Endothelial cell of umbilical vein (primary cell): ENCODE results near the gene SEZ6L. TPM values are rescaled to one million over a fixed set of nuclear protein-coding genes. Genes with fewer than 3 reads are reported as not detected.

ENCODE experiments used
- BruUV-seq: library from RNA; stranded (reverse); fragments of 400-500 nt; replicated peaks from 2 replicates; lab custom pipeline; 2021; lab: Mats Ljungman, UMichigan
- CTCF ChIA-PET: fragments of 300-600, 350-600 bp; sonication (Branson Sonifier 250); formaldehyde crosslinking; loops from one replicate; lab custom pipeline; 2021; ENCODE audit warnings: antibody characterized with exemption, inconsistent platforms; lab: Charles Lee
- POLR2A ChIA-PET: fragments of 300-600, 350-600 bp; sonication (Branson Sonifier 250); formaldehyde crosslinking; loops from one replicate; lab custom pipeline; 2021; ENCODE audit warnings: antibody characterized with exemption, inconsistent platforms; lab: Charles Lee
- DNase-seq: peaks from one replicate; pipeline ENCODE4 v3.0.0-alpha.2; 2011; ENCODE audit warnings: low read depth, low spot score
- FAIRE-seq: peaks from 2 replicates; lab custom pipeline; 2011; peaks lifted over from hg19 to GRCh38; lab: Jason Lieb, UNC
- H2AFZ ChIP-seq: 2 replicates; pipeline ENCODE4 v1.6.0; 2012; ENCODE audit warnings: low read depth, low read length, control low read depth, inconsistent platforms
- H3K27ac ChIP-seq: 2 replicates; pipeline ENCODE4 v1.5.1; 2011; ENCODE audit warnings: low read depth, mild to moderate bottlenecking, control low read depth, low read length, moderate library complexity; ENCODE audit not compliant: insufficient read depth
- H3K27me3 ChIP-seq, 2 experiments: 2 replicates each; pipeline versions ENCODE4 v1.6.0 to v1.6.1; 2011; ENCODE audit warnings: low read length in 2 of 2, mixed read lengths in 1 of 2; ENCODE audit not compliant: control insufficient read depth in 2 of 2, insufficient read depth in 2 of 2
- H3K36me3 ChIP-seq, 2 experiments: 2 replicates in 1 of 2; 3 replicates in 1 of 2; pipeline ENCODE4 v1.5.1; 2011; ENCODE audit warnings: low read length in 2 of 2, mild to moderate bottlenecking in 1 of 2, moderate library complexity in 1 of 2; ENCODE audit not compliant: control insufficient read depth in 2 of 2, insufficient read depth in 2 of 2; ENCODE audit errors: extremely low read depth in 1 of 2
- H3K4me1 ChIP-seq: 3 replicates; pipeline ENCODE4 v1.5.1; 2011; ENCODE audit warnings: mild to moderate bottlenecking, low read length; ENCODE audit not compliant: control insufficient read depth, insufficient read depth; ENCODE audit errors: extremely low read depth
- H3K4me2 ChIP-seq: 2 replicates; pipeline ENCODE4 v1.6.1; 2011; ENCODE audit warnings: low read length, control low read depth, mixed read lengths; ENCODE audit not compliant: insufficient read depth
- H3K4me3 ChIP-seq, 3 experiments: fragments of 200-600 bp in 1 of 3; sonication (generic), shearing (Covaris generic) in 1 of 3; replicated peaks in 1 of 3; 2 replicates each; pipeline ENCODE4 v1.5.1; 2011 to 2016; ENCODE audit warnings: control low read depth in 3 of 3, low read length in 3 of 3, mild to moderate bottlenecking in 2 of 3, inconsistent platforms in 1 of 3, low read depth in 1 of 3, moderate library complexity in 1 of 3; ENCODE audit not compliant: insufficient read depth in 1 of 3
- H3K79me2 ChIP-seq: 2 replicates; pipeline ENCODE4 v1.6.0; 2012; ENCODE audit warnings: low read length, inconsistent platforms; ENCODE audit not compliant: control insufficient read depth, insufficient read depth
- H3K9ac ChIP-seq: replicated peaks from 2 replicates; pipeline ENCODE3; 2011; ENCODE audit warnings: low read length, control low read depth; ENCODE audit not compliant: insufficient read depth; ENCODE audit errors: extremely low read depth
- H3K9me1 ChIP-seq: replicated peaks from 3 replicates; pipeline ENCODE4 v1.6.0; 2011; ENCODE audit warnings: mild to moderate bottlenecking, low read length; ENCODE audit not compliant: control insufficient read depth, insufficient read depth; ENCODE audit errors: extremely low read depth
- H3K9me3 ChIP-seq: replicated peaks from 2 replicates; pipeline ENCODE4 v1.5.1; 2012; ENCODE audit warnings: low read length, inconsistent platforms; ENCODE audit not compliant: control insufficient read depth, insufficient read depth
- H4K20me1 ChIP-seq: replicated peaks from 2 replicates; pipeline ENCODE3; 2011; ENCODE audit warnings: mild to moderate bottlenecking, low read length; ENCODE audit not compliant: control insufficient read depth, insufficient read depth; ENCODE audit errors: extremely low read depth
- EZH2 ChIP-seq: IDR thresholded peaks from 2 replicates; pipeline ENCODE4 v1.6.1; 2012; ENCODE audit warnings: borderline replicate concordance, low read depth, mild to moderate bottlenecking, moderate library complexity, low read length, inconsistent platforms; ENCODE audit not compliant: severe bottlenecking
- FOS ChIP-seq: IDR thresholded peaks from 2 replicates; pipeline ENCODE4 v1.6.1; 2011; ENCODE audit warnings: mild to moderate bottlenecking, low read length, moderate library complexity, borderline replicate concordance; ENCODE audit not compliant: insufficient read depth
- GATA2 ChIP-seq: IDR thresholded peaks from 2 replicates; pipeline ENCODE4 v1.7.0; 2011; ENCODE audit warnings: low read depth, mild to moderate bottlenecking, moderate library complexity, mixed read lengths, low read length; ENCODE audit not compliant: insufficient read length, insufficient read depth
- JUN ChIP-seq: IDR thresholded peaks from 2 replicates; pipeline ENCODE4 v1.6.1; 2011; ENCODE audit warnings: borderline replicate concordance, low read depth; ENCODE audit not compliant: insufficient read length, insufficient read depth
- MYC ChIP-seq: IDR thresholded peaks from one replicate; pipeline ENCODE4 v1.6.1; 2011; ENCODE audit warnings: mild to moderate bottlenecking, low read depth, low read length
- POLR2A ChIP-seq: IDR thresholded peaks from 2 replicates; pipeline ENCODE4 v1.6.1; 2012; ENCODE audit warnings: low read depth, mild to moderate bottlenecking, control low read depth, low read length
- POLR2AphosphoS5 ChIP-seq: IDR thresholded peaks from 2 replicates; pipeline ENCODE4 v1.6.1; 2012; ENCODE audit warnings: low read depth, mild to moderate bottlenecking, control low read depth, low read length, moderate library complexity; ENCODE audit not compliant: insufficient read depth
- dilution Hi-C: fragments of 300-500 bp; cut with MboI; formaldehyde crosslinking; loops from one replicate; pipeline ENCODE4 v1.15.0; 2019; ENCODE audit warnings: low sequenced_read_pairs; ENCODE audit not compliant: extremely low pct_ligation_motif_present
- intact Hi-C: fragments of 100-400 bp; cut with micrococcal nuclease; formaldehyde crosslinking; loops from one replicate; pipeline ENCODE4 v1.10.0; 2022
- polyA plus RNA-seq, 4 experiments: library from polyadenylated mRNA; depleted of rRNA in 3 of 4; stranded (reverse) in 3 of 4; unstranded in 1 of 4; fragments of >200 nt; gene quantifications; 2 replicates each; pipeline versions ENCODE4 v1.2.1 to v1.2.3, GENCODE V29; 2011 to 2012; ENCODE audit warnings: missing spikeins in 1 of 4
- total RNA-seq: library from RNA; stranded (reverse); gene quantifications from 2 replicates; pipeline ENCODE4 v1.2.3, GENCODE V29; 2021
- TF ChIP-seq, protein P1 (sequence below): IDR thresholded peaks from 2 replicates; pipeline ENCODE4 v1.6.1; 2011; ENCODE audit not compliant: insufficient read depth, insufficient read length
- TF ChIP-seq, protein P2 (sequence below), 2 donors: IDR thresholded peaks; 1 replicate in 1 of 2; 2 replicates in 1 of 2; pipeline ENCODE4 v1.5.1; 2011; ENCODE audit warnings: low read length in 2 of 2, mild to moderate bottlenecking in 2 of 2, moderate library complexity in 2 of 2, control low read depth in 1 of 2, inconsistent platforms in 1 of 2, low read depth in 1 of 2; ENCODE audit not compliant: insufficient read depth in 1 of 2; ENCODE audit errors: extremely low read depth in 1 of 2

SEZ6L gene
- total and polyA plus RNA-seq, 2 donors (not counting 3 experiments of a cell fraction or from before 2014, with no cell fraction given): not detected

DNA sequence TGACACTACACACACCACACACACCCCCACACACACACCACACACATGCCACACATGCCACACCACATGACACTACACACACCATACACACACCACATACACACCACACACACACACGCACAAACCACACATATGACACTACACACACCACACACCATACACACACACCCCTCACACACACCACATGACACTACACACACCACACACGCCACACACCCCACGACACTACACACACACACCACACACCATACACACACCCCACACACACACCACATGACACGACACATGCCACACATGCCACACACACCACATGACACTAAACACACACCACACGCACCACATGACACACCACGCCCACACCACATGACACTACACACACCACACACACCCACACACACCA is 158.0 kb downstream of the SEZ6L start:
- Histone ChIP-seq H3K27me3 (peaks cover 0 to 2% of the 10 kb centered on the region in 2 experiments), H3K36me3 (no peaks in the 10 kb centered on the region), H3K79me2 (no peaks in the 10 kb centered on the region), H3K4me2 (no peak overlapping the region), H3K9me3 (no peaks in the 10 kb centered on the region), H3K9ac (no peak overlapping the region), H3K4me3 (no peak overlapping the region), H4K20me1 (no peaks in the 10 kb centered on the region), H2AFZ (no peak overlapping the region), H3K27ac (no peak overlapping the region), H3K9me1 (no peaks in the 10 kb centered on the region), H3K4me1 (no peaks in the 10 kb centered on the region)
- DNase-seq: no peak
- no TSS peak for BruUV-seq
- dilution Hi-C loops: no loop called here
- CTCF ChIA-PET: no interaction called here
- TF ChIP-seq MYC: no peak
- no peak for TF ChIP-seq EZH2
- FAIRE-seq: no peak
- intact Hi-C loops: no loop called here
- POLR2A ChIA-PET: no interaction called here

DNA sequence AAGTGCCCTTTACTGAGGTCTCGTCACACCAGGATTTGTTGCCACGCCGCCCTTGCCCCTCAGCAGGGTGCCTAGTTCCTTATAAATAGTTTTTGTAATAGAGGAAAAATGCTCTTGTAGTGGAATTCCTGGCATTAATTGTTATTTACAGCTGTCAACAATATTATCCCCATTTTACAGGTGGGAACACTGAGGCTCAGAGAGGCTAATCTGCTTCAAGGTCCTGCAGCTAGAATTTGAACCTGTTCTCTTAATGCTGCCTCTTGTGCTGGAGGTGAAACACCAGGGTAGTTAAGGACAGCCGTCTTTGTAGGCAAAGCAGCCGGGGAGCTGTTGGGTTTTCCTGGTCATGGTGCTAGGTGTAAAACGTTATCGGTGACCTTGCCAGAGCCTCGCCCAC is 159.0 kb downstream of the SEZ6L start:
- BruUV-seq: no TSS peak
- dilution Hi-C loops: no loop called here

More for the DNA sequence above, 159.0 kb downstream of the SEZ6L start:
- Histone ChIP-seq H3K27me3 (peaks cover 0 to 2% of the 10 kb centered on the region in 2 experiments), H3K4me2 (no peak overlapping the region), H3K9me1 (no peaks in the 10 kb centered on the region), H3K4me3 (no peak overlapping the region), H4K20me1 (no peaks in the 10 kb centered on the region), H3K27ac (no peak overlapping the region), H3K9me3 (no peaks in the 10 kb centered on the region), H3K36me3 (no peaks in the 10 kb centered on the region), H2AFZ (no peak overlapping the region), H3K4me1 (no peaks in the 10 kb centered on the region), H3K79me2 (no peaks in the 10 kb centered on the region), H3K9ac (no peak overlapping the region)
- POLR2A ChIA-PET: no interaction called here
- CTCF ChIA-PET: no interaction called here
- TF ChIP-seq GATA2 (no peak), EZH2 (no peak), POLR2A (no peak), JUN (no peak), MYC (no peak), POLR2AphosphoS5 (no peak), FOS (no peak)
- TF ChIP-seq, protein P1, sequence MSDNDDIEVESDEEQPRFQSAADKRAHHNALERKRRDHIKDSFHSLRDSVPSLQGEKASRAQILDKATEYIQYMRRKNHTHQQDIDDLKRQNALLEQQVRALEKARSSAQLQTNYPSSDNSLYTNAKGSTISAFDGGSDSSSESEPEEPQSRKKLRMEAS: no peak
- TF ChIP-seq, protein P2, sequence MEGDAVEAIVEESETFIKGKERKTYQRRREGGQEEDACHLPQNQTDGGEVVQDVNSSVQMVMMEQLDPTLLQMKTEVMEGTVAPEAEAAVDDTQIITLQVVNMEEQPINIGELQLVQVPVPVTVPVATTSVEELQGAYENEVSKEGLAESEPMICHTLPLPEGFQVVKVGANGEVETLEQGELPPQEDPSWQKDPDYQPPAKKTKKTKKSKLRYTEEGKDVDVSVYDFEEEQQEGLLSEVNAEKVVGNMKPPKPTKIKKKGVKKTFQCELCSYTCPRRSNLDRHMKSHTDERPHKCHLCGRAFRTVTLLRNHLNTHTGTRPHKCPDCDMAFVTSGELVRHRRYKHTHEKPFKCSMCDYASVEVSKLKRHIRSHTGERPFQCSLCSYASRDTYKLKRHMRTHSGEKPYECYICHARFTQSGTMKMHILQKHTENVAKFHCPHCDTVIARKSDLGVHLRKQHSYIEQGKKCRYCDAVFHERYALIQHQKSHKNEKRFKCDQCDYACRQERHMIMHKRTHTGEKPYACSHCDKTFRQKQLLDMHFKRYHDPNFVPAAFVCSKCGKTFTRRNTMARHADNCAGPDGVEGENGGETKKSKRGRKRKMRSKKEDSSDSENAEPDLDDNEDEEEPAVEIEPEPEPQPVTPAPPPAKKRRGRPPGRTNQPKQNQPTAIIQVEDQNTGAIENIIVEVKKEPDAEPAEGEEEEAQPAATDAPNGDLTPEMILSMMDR (IDR thresholded peaks at IDR 0.05; ENCODE audit: extremely low read depth in 1 of 2, insufficient read depth in 1 of 2, low read depth in 1 of 2, low read length in 2 of 2): no peak
- intact Hi-C loops: no loop called here
- FAIRE-seq (no peak), DNase-seq (no peak)
